ENCODE data around the gene NCKAP5. TPM values are rescaled to one million over a fixed set of nuclear protein-coding genes. Genes with fewer than 3 reads are reported as not detected.

Gene NCKAP5
- total RNA-seq, 1 donor from 2014 or later = not detected

- intact Hi-C loops (cut with micrococcal nuclease) = no loop called here
These were observed 523.7 kb downstream of the NCKAP5 start for GRCh38 chr2:133044556-133044955.

DNA sequence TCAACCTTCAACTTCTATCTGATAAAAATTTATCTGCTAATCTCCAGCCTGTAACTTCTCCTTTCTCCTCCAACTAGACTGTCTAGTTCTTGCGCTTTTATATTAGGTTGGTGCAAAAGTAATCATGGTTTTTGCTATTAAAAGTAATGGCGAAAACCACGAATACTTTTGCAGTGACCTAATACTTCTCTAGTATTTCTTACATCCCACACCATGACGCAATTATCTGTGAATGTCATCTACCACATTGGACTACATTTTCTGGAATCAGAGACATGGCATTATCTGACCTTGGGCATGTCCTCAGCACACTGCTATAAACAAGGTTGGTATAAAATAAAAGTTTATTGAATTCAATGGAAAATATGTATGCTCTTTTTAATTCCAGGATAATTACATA lies 528.1 kb downstream of the NCKAP5 start:
- intact Hi-C loops (cut with micrococcal nuclease) = no loop called here

DNA sequence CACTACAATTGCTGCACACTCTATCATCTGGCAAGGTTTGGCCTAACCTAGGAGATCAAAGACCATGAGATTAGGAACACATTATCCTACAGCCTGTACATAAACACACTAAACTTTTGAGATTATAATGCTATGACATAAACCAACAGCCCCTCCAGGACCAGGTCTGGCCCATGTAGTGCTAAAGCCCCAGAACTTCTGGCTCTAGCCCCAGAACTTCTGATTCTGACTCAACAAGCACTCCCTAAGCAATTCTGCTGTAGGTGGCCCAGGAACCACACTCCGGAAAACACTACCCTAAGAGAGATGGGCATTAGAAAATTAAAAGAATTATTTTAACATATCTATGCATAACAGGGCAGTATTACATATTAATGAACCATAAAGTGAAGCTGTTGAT lies 528.7 kb downstream of the NCKAP5 start:
- intact Hi-C loops (cut with micrococcal nuclease) = no loop called here

GRCh38 chr2:133026536-133027177 lies 541.6 kb downstream of the NCKAP5 start:
- intact Hi-C loops (cut with micrococcal nuclease) = no loop called here

DNA sequence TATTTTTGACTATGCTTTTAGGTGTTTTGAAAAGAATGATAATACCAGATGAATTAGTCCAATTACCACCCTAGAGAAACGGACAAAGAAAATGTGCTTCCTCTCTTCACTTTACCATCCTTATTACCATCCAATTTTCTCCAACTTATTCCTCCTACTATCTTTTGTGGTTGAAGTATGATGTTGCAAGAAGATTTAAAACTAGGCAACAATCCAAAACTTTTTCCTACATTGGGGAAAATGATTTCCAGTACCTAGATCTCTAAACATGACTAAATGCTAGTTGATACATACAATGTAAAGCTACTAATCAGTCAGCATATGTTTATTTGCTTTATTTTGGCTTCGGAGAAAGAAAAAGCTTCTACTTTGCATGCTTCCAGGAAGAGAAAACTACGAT lies 543.3 kb downstream of the NCKAP5 start:
- intact Hi-C loops (cut with micrococcal nuclease) = no loop called here

- intact Hi-C loops (cut with micrococcal nuclease) = no loop called here
These were observed 555.2 kb downstream of the NCKAP5 start for GRCh38 chr2:133012847-133013734.

- intact Hi-C loops (cut with micrococcal nuclease) = no loop called here
These were observed 563.6 kb downstream of the NCKAP5 start for GRCh38 chr2:133004623-133005022.

- intact Hi-C loops (cut with micrococcal nuclease) = no loop called here
These were observed 568.8 kb downstream of the NCKAP5 start for GRCh38 chr2:132999421-132999820.

DNA sequence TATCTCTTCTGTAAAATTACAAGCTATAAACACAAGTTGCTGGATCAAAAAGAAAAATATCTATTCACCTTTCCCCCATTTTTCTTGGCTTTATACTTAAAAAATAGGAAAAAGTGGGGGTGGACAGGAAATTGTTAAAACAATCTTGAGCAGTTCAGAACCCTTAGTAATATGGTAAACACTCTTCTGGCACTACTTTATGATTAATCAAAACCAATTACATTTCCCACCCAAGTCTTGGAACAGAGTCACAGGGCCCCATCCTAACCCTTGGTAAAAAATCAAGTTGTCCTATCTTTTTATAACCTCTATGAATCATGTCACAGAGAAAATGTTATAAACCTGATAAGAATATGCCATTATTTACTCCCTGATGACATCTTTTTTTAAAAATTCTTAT lies 570.0 kb downstream of the NCKAP5 start:
- intact Hi-C loops (cut with micrococcal nuclease) = no loop called here

- intact Hi-C loops (cut with micrococcal nuclease) = no loop called here
These were observed 576.7 kb downstream of the NCKAP5 start for GRCh38 chr2:132991471-132992045.

DNA sequence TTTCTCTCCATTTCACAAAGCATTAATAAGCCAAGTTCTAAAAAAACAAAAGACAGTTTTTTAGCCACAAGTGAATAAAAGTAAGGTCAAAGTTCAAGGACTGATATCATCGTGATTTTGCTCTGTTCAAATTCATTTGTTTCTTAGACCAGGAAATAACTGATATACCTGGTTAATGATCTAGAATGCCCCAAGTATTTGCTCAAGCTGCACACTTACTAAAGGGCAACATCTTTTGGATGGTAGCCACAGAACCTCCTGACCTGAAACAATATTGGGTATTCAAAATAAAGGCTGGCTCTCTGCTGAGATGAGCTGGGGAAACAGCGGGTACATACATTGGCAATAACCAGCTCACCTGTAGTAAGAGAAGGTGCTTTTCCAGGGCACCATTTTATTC lies 583.5 kb downstream of the NCKAP5 start:
- intact Hi-C loops (cut with micrococcal nuclease) = no loop called here

GRCh38 chr2:132980304-132980703 lies 588.0 kb downstream of the NCKAP5 start:
- intact Hi-C loops (cut with micrococcal nuclease) = no loop called here

DNA sequence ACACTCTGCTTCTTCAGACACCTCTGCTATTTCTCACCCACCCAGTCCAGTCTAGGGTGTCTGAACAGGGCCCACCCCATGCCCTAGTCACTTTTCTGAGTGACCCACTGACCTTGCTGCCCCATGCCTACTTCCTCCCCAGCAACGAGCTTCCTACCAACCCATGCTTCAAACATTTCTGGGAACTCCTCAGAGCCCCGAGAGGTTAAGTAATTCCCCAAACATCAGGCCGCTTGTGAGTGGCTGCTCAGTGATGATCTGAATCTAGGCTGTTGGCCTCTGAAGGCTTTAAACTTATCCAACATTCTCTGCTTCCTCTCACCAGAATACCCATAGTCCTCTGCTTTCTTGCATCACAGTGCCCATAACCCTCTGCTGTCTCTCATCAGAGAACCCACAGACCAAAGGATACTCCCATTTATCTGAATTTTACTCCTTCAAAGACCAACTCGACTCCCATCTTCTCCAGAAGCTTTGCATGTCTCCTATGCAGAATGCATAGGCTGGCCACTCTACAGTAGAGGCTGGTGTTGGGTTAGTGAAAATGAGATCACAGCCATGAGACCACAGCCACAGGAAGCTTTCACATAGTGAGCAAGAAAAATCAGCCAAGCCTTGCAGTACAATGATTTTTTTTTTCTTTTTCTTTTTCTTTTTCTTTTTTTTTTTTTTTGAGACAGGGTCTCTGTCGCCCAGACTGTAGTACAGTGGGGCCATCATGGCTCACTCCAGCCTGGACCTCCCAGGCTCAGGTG lies 588.7 kb downstream of the NCKAP5 start:
- intact Hi-C loops (cut with micrococcal nuclease) = no loop called here

DNA sequence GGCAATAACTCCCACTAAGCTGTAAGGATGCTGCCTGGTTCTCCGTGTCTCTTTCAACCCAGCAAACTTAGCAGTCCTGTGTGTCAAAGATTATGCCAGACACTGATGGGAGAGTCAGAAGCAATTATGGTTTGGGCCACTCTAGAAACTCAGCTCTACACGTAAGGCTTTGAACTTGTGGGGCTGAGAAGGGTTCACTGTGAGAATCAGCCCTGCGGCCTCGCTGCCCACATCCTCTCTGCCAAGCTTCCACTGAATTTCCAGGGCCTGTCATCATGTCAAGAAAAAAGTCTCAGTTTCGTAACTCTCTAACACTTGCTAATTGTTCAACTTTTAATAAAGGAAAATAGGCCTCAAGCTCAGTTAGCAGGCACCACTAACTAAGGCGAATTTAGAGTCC lies 589.4 kb downstream of the NCKAP5 start:
- intact Hi-C loops (cut with micrococcal nuclease) = no loop called here

DNA sequence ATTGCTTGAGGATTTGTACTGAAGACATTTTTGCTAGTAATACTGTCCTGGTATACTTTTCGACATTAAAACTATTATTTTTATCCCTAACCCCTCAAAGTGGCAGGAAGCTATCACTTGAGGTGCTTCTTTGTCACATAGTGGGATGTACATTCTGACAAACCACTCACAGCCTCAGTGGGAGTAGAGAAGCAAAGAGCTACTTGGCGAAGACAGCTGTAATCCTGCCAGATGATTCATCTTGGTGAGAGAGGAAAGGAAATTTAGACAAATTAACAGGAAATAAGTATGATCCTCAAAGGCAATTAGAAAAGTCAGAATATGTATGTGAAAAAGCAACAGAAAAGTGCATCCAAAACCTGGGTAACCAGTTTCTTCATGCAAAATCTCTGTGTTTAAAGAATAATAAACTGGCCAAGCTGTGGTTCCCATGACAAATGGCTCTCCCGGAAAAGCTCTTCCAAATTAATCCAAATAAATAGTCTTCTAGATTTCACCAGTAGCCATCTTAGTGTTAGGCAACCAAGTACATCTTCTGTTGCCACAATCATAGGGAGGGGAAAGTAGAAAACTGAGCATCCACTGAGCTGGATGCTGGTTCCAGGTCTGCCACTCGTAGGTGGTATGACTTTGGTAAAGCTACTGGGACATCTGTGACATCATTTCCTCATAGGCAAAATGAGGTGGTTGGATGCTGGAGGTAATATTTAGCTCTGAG lies 590.3 kb downstream of the NCKAP5 start:
- intact Hi-C loops (cut with micrococcal nuclease) = no loop called here

DNA sequence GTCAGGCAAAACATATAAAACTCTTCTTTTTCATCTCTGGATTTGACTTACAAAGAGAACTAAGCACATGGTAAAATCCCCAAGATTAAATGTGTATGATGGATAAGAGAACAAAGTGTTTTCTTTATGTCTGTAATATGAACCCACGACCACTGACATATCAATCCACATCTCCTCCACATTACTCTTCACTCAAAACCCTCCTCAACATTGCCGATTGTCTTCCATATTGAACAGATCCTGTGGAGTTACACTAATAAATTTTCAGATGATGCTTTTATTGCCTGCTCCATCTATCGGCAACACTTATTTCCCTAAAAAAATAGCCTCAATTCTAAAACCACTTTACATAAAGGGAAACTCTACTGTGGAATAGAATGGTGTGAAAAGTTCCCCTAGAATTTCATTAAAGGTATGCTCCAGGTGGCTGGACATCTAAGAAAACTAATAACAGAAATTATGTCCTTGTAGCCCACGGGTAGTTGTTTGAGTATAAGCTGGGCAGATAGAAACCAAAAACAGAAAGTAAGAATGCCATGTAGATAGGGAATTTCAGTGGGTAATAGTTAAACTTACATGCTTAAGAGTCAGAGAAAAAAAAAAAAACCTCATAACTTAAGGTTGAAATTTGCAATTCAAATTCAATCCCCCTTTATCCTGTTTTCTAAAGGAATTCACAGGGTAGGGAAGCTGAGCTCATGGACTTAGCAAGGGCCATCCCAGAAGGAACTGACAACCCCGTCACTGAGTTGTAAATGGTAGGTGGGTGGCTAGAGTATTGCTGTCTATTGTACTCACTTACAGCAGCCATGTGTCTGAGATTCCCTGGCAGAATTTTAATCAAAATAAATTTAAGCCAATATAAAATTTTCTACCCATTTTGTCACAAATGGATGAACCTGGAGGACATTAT lies 592.8 kb downstream of the NCKAP5 start:
- intact Hi-C loops (cut with micrococcal nuclease) = no loop called here

DNA sequence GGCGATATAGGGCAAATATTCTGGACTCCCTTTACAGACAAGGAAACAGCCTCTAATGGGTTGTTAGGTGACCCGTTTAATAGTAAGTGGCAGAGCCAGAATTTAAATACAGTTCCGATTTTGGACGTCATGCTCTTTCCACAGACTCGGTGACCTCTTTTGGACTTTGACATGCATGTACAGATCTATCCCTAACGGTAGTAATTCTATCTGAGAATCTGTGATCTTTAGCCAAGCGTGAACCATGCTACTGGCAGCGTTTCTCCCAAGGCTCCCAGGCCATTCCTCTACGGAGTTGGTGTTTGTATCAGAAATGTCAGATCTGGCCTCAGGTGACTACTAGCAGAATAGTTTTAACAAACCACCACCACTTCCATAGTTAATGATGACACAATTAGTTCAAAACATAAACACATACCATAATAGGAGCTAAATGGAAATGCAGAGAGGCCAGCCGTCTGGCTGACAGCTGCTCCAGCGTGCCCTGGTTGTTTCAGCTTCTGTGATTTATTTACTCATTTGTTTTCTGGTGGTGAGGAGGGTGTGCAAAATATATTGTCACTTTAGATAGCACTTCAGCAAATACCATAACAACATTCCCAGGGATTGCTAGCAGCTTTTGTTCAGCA lies 593.7 kb downstream of the NCKAP5 start:
- intact Hi-C loops (cut with micrococcal nuclease) = no loop called here

DNA sequence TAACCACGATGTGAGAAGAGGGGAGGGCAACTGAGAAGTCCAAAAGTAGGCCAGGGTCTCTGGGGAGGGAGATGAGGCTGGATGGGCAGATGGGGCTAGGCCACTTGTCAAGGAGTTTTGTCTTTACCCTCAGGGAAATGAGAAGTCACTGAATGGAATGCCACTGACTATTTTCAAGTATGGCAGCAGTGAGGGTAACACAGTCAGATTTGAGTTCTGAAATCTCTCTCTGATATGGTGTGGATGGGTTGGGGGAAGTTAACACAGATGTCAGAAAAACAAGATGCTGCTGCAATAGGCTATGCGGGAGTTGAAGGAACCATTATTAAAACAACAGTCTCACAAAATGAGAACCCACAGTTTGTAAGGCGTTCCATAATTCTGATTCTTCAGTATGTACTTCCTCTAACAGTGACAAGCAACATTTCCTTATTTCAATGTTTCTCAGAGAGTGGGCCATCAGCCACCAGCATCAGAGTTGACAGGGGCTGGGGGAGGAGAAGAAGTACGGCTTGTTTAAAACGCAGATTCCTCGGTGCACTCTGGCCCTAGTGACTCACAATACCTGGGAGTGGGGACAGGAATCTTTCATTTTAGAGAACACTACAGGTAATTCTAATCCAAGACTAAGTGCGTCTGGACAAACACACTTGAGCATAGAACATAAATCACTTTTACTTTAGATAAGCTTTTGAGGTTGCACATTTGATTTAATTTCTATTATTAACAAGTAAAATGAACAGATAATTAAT lies 596.8 kb downstream of the NCKAP5 start:
- intact Hi-C loops (cut with micrococcal nuclease) = no loop called here

All from T-helper 1 cell treated with Interleukin-12 subunit alpha and Interleukin-12 subunit beta and Interleukin-4 antibody, amounts not matched to agents 30 ng/mL and 1 ng/mL, for 36 hours (primary cell).